ENCODE measurements around the gene TMEM69. TPM values are rescaled to one million over a fixed set of nuclear protein-coding genes. Genes with fewer than 3 reads are reported as not detected.
A peak's percentile ranks its signal among the peaks of the same experiment; 100 is the strongest.

The TMEM69 gene
- total and polyA plus RNA-seq, 10 of the 15 experiments (the other 5 are each of a cell fraction or from before 2014, with no cell fraction given) = 44.6 to 162 (median 88.8) TPM

DNA sequence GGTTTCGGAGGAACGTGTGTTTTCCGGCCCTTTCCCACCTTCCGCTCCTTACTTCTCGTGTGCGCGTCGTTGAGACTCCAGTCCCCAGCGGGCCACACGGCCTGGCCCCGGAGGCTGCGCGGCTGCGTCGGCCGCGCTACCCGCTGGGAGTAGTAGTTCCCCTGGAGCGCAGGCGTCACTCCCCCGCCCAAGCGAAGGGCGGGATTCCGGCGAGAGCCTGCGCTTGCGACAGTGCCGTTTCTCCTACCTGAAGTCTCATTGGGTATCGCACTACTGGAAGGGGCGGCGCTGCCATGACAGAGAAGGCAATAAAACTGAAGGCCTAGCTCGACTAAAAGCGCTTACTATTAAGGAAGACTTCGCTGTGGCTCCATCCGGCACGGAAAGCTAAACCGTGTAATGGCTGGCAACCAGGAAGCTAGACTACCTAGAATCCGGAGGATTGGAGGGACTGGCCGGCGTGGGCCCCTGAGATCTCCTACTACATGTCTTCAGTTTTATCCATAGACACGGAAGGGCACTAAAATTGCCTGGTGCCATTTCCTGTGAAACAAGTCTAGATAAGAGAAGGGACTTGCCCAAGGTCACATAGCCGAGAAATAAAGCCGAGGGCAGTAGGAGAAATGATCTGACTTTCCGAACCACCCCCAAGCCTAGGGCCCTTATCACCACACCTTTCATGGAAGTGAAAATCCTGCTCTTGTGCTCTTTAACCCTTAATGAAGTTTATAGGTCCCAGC lies 797 bp upstream of the TMEM69 start (continued):
- TF ChIP-seq GATAD2B (conservative IDR thresholded peaks at IDR 0.05; ENCODE audit: low read depth) = 0 out of 2 replicates have a peak, but pooled peaks have one; percentile 5
- no peak; the same call in 1 of the 2 replicates for TF ChIP-seq NR2F1 (conservative IDR thresholded peaks at IDR 0.05)
- TF ChIP-seq POU2F2 (IDR thresholded peaks at IDR 0.05; ENCODE audit: borderline replicate concordance, low read depth, low read length) = peak; percentile 95
- TF ChIP-seq KDM1A (IDR thresholded peaks at IDR 0.05; ENCODE audit: borderline replicate concordance) = no peak
- no peak for TF ChIP-seq IRF4 (IDR thresholded peaks at IDR 0.05; ENCODE audit: low read depth, low read length)
- TF ChIP-seq ZBED1 (IDR thresholded peaks at IDR 0.05; ENCODE audit: borderline replicate concordance) = no peak
- no peak for TF ChIP-seq JUNB (IDR thresholded peaks at IDR 0.05)
- no peak for TF ChIP-seq USF1 (IDR thresholded peaks at IDR 0.05; ENCODE audit: borderline replicate concordance, extremely low read length, insufficient read depth, low read depth, low read length)
- TF ChIP-seq, protein P1, sequence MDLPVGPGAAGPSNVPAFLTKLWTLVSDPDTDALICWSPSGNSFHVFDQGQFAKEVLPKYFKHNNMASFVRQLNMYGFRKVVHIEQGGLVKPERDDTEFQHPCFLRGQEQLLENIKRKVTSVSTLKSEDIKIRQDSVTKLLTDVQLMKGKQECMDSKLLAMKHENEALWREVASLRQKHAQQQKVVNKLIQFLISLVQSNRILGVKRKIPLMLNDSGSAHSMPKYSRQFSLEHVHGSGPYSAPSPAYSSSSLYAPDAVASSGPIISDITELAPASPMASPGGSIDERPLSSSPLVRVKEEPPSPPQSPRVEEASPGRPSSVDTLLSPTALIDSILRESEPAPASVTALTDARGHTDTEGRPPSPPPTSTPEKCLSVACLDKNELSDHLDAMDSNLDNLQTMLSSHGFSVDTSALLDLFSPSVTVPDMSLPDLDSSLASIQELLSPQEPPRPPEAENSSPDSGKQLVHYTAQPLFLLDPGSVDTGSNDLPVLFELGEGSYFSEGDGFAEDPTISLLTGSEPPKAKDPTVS (IDR thresholded peaks at IDR 0.05; ENCODE audit: low read depth, low read length) = no peak
- TF ChIP-seq, protein P2, sequence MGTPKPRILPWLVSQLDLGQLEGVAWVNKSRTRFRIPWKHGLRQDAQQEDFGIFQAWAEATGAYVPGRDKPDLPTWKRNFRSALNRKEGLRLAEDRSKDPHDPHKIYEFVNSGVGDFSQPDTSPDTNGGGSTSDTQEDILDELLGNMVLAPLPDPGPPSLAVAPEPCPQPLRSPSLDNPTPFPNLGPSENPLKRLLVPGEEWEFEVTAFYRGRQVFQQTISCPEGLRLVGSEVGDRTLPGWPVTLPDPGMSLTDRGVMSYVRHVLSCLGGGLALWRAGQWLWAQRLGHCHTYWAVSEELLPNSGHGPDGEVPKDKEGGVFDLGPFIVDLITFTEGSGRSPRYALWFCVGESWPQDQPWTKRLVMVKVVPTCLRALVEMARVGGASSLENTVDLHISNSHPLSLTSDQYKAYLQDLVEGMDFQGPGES (IDR thresholded peaks at IDR 0.05) = no peak
- TF ChIP-seq STAT1 (conservative IDR thresholded peaks at IDR 0.05) = no peak
- peak; percentile 99 for TF ChIP-seq HCFC1 (IDR thresholded peaks at IDR 0.05; ENCODE audit: low read length)
- TF ChIP-seq FOXK2 (IDR thresholded peaks at IDR 0.05) = no peak
- no peak for TF ChIP-seq PBX3 (IDR thresholded peaks at IDR 0.05; ENCODE audit: insufficient replicate concordance, low read depth, low read length)
- no peak for TF ChIP-seq MEF2B (IDR thresholded peaks at IDR 0.05; ENCODE audit: partially characterized antibody, poor library complexity, severe bottlenecking)
- peak; percentile 48 for TF ChIP-seq RELA (IDR thresholded peaks at IDR 0.05; ENCODE audit: borderline replicate concordance, partially characterized antibody)
- no peak for TF ChIP-seq NFYA (IDR thresholded peaks at IDR 0.05; ENCODE audit: borderline replicate concordance, low read depth, low read length)
- peak; percentile 57 for TF ChIP-seq HDAC6 (IDR thresholded peaks at IDR 0.05; ENCODE audit: unreplicated experiment)
- TF ChIP-seq, protein P3, sequence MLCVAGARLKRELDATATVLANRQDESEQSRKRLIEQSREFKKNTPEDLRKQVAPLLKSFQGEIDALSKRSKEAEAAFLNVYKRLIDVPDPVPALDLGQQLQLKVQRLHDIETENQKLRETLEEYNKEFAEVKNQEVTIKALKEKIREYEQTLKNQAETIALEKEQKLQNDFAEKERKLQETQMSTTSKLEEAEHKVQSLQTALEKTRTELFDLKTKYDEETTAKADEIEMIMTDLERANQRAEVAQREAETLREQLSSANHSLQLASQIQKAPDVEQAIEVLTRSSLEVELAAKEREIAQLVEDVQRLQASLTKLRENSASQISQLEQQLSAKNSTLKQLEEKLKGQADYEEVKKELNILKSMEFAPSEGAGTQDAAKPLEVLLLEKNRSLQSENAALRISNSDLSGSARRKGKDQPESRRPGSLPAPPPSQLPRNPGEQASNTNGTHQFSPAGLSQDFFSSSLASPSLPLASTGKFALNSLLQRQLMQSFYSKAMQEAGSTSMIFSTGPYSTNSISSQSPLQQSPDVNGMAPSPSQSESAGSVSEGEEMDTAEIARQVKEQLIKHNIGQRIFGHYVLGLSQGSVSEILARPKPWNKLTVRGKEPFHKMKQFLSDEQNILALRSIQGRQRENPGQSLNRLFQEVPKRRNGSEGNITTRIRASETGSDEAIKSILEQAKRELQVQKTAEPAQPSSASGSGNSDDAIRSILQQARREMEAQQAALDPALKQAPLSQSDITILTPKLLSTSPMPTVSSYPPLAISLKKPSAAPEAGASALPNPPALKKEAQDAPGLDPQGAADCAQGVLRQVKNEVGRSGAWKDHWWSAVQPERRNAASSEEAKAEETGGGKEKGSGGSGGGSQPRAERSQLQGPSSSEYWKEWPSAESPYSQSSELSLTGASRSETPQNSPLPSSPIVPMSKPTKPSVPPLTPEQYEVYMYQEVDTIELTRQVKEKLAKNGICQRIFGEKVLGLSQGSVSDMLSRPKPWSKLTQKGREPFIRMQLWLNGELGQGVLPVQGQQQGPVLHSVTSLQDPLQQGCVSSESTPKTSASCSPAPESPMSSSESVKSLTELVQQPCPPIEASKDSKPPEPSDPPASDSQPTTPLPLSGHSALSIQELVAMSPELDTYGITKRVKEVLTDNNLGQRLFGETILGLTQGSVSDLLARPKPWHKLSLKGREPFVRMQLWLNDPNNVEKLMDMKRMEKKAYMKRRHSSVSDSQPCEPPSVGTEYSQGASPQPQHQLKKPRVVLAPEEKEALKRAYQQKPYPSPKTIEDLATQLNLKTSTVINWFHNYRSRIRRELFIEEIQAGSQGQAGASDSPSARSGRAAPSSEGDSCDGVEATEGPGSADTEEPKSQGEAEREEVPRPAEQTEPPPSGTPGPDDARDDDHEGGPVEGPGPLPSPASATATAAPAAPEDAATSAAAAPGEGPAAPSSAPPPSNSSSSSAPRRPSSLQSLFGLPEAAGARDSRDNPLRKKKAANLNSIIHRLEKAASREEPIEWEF (IDR thresholded peaks at IDR 0.05; ENCODE audit: insufficient replicate concordance, low read depth, low read length) = no peak
- TF ChIP-seq CREB1 (IDR thresholded peaks at IDR 0.05; ENCODE audit: low read depth) = peak; percentile 93
- TF ChIP-seq EED (IDR thresholded peaks at IDR 0.05; ENCODE audit: low read depth) = peak; percentile 17; the same call in 1 of the 2 replicates
